Subcutaneous adipose tissue (tissue), 4 donors: ENCODE results near the gene PTTG2. TPM values are rescaled to one million over a fixed set of nuclear protein-coding genes. Genes with fewer than 3 reads are reported as not detected.

Experiments
- CTCF ChIP-seq: fragments of 450-650 bp; IDR thresholded peaks from one replicate; pipeline ENCODE4 v1.5.1; 2016; ENCODE audit warnings: low read depth, mild to moderate bottlenecking, control low read depth, antibody characterized with exemption, moderate library complexity
- total RNA-seq, 4 donors: library from RNA; depleted of rRNA; stranded (reverse); fragments of >200 nt; gene quantifications; one replicate each; pipeline ENCODE4 v1.1.0, GENCODE V29; 2016

Gene PTTG2
- 1 to 10 TPM in 1 of 4 donors, not detected in 3; 6.2 TPM for total RNA-seq

DNA sequence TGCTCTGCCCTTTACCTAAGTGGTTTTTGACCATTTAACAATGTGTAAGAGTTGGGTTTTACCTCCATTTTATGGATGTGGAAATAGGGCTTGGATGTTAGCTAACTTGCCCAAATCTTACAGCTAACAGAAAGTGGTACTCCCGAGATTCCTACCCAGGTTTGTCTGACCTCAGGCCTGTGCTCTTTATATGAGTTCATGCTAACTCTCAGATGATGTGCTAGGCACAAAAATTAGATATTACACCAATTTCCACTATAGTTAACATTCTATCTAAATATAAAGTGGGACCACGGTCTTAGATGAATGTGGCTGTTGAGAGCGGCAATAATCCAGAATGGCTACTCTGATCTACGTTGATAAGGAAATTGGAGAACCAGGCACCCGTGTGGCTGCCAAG is at the start of gene PTTG2:
Gene PTTG2, plus strand, starts transcription at position 301 of the 400 bp plus-strand sequence. Its CDS starts 37 bp downstream, at position 338.
- TF ChIP-seq CTCF = no peak

DNA sequence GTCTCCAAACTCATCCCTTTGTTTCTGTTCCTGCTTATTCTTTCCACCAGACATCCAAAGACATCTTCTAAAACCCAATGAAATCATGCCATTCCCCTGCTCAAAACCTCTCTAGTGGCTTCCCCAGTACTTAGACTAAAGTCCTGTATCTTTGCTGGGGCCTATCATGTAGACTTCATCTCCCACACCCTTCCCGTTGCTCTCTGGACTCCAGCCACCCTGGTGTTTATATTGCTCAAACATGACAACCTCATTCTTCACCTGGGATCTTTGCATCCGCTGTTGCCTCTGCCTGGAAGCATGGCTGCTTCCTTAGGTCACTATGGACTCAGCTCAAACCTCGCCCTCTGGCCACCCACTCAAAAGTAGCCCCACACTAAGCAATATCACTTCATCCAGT is 45.7 kb upstream of the PTTG2 start:
- TF ChIP-seq CTCF = no peak

DNA sequence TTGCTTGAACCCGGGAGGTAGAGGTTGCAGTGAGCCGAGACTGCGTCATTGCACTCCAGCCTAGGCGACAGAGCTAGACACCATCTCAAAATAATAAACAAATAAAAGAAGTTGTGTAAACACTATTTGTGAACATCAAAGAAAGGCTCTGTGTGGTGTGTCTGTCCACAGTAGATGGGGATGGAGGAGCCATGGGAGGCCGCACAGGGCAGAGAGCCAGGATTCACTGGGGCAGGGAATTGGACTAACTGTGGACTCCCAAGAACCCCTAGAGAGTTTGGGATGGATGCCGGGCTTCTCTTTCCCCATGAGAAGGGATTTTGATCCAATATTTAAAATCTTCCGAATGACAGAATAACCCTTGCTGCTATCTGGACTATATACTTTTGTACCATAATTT is 42.8 kb upstream of the PTTG2 start:
- no peak for TF ChIP-seq CTCF

- TF ChIP-seq CTCF = no peak
Measured at GRCh38 chr4:37918653-37919052, 41.5 kb upstream of the PTTG2 start.

DNA sequence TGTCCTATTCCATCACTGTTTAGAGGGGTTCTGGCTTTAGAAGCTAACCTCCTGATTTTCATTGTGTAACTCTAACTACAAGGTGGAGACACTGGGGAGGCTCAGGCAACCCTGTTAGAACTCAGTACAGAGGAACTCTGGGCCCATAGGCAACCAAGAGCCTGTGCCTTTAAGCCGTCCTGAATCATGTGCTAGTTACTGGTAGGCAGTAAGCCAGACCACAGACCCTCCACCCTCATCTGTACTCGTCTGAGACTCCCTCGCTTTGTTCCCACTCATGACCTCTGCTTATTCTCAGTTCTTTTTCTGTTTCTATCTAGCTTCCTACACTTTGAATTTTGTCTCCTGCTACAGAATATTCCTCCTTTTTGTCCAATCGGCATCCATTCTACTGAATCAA is 37.9 kb upstream of the PTTG2 start:
- no peak for TF ChIP-seq CTCF

- TF ChIP-seq CTCF = no peak
Measured at GRCh38 chr4:37924946-37925345, 35.3 kb upstream of the PTTG2 start.

- no peak for TF ChIP-seq CTCF
Measured at GRCh38 chr4:37927434-37927833, 32.8 kb upstream of the PTTG2 start.
